SW480 (cell line): Measurements from ENCODE around the gene TBC1D16.

Experiments used
- DNase-seq: peaks from one replicate; pipeline ENCODE4 v3.0.0-alpha.2; 2016; ENCODE audit warnings: low spot score

The TBC1D16 gene

GRCh38 chr17:79987187-79987934 is 48.3 kb downstream of the TBC1D16 start:
- DNase-seq = peak; percentile 73

- peak; percentile 65 for DNase-seq
Observed at GRCh38 chr17:79986411-79987186, 49.1 kb downstream of the TBC1D16 start.

- peak; percentile 38 for DNase-seq
Observed at GRCh38 chr17:79985943-79986391, 49.7 kb downstream of the TBC1D16 start.

GRCh38 chr17:79985361-79985942 is 50.2 kb downstream of the TBC1D16 start:
- DNase-seq = no peak

GRCh38 chr17:79984877-79985276 is 50.8 kb downstream of the TBC1D16 start:
- no peak for DNase-seq

GRCh38 chr17:79984045-79984840 is 51.4 kb downstream of the TBC1D16 start:
- DNase-seq = no peak

GRCh38 chr17:79983456-79983855 is 52.2 kb downstream of the TBC1D16 start:
- DNase-seq = peak; percentile 27

- no peak for DNase-seq
Observed at GRCh38 chr17:79982986-79983385, 52.7 kb downstream of the TBC1D16 start.

GRCh38 chr17:79981661-79982101 is 54.0 kb downstream of the TBC1D16 start:
- DNase-seq = no peak

GRCh38 chr17:79981090-79981489 is 54.6 kb downstream of the TBC1D16 start:
- no peak for DNase-seq

GRCh38 chr17:79980246-79981043 is 55.2 kb downstream of the TBC1D16 start:
- DNase-seq = no peak

GRCh38 chr17:79979816-79980215 is 55.9 kb downstream of the TBC1D16 start:
- DNase-seq = no peak

- no peak for DNase-seq
Observed at GRCh38 chr17:79979221-79979741, 56.4 kb downstream of the TBC1D16 start.

- no peak for DNase-seq
Observed at GRCh38 chr17:79978548-79978855, 57.2 kb downstream of the TBC1D16 start.

- no peak for DNase-seq
Observed at GRCh38 chr17:79977708-79978547, 57.7 kb downstream of the TBC1D16 start.

GRCh38 chr17:79977161-79977631 is 58.5 kb downstream of the TBC1D16 start:
- no peak for DNase-seq

- no peak for DNase-seq
Observed at GRCh38 chr17:79976451-79976850, 59.2 kb downstream of the TBC1D16 start.

GRCh38 chr17:79975498-79976134 is 60.1 kb downstream of the TBC1D16 start:
- DNase-seq = no peak
